ENCODE measurements around the gene HYI.
"Not testable (repeated sequence)": the region's sequence is repeated elsewhere in the genome, so short reads cannot be mapped to it uniquely, and the experiment has no call there.

The HYI gene

GRCh38 chr1:43464681-43465504 lies 11.2 kb upstream of the HYI start:
- DNase-seq = no peak

GRCh38 chr1:43463479-43463878 lies 9.7 kb upstream of the HYI start:
- no peak for DNase-seq

GRCh38 chr1:43460988-43461693 lies 7.4 kb upstream of the HYI start:
- DNase-seq = no peak

- DNase-seq = not testable (repeated sequence)
Measured at GRCh38 chr1:43458379-43458778, 4.6 kb upstream of the HYI start.

DNA sequence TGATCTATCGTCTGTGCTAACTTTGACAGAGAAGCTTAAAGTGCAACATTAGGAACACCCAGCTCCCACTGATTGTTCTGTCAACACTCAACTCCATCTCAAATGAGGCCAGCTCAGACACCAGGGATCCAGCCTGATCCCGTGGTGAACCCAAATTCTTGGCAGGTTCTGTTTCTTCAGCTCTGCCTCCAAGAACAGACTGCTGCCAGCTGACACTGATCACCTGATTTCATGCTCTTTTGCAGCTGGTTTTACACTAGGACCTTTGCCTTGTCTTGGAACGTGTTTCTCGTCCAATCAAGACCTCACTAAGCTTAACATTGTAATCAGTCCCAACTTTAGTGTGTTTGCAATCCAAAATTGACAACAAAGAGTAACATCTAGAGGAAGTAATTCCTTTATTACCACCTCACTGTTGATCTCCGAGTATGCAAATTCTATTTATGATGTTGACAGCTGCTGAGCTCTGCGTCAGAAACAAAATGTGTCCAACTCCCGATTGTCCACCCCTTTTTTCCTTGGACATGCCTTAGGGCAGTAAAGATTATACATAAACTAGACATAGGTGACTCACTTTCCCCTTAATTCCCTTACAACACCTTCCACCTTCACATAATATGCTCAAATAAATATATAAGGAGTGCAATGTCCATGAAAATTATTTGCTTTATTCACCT lies 1.6 kb upstream of the HYI start:
- DNase-seq = no peak

- DNase-seq = no peak
Measured at GRCh38 chr1:43454270-43455011, 710 bp upstream of the HYI start.

- DNase-seq = no peak
Measured at GRCh38 chr1:43452789-43453441, 816 bp downstream of the HYI start.

DNA sequence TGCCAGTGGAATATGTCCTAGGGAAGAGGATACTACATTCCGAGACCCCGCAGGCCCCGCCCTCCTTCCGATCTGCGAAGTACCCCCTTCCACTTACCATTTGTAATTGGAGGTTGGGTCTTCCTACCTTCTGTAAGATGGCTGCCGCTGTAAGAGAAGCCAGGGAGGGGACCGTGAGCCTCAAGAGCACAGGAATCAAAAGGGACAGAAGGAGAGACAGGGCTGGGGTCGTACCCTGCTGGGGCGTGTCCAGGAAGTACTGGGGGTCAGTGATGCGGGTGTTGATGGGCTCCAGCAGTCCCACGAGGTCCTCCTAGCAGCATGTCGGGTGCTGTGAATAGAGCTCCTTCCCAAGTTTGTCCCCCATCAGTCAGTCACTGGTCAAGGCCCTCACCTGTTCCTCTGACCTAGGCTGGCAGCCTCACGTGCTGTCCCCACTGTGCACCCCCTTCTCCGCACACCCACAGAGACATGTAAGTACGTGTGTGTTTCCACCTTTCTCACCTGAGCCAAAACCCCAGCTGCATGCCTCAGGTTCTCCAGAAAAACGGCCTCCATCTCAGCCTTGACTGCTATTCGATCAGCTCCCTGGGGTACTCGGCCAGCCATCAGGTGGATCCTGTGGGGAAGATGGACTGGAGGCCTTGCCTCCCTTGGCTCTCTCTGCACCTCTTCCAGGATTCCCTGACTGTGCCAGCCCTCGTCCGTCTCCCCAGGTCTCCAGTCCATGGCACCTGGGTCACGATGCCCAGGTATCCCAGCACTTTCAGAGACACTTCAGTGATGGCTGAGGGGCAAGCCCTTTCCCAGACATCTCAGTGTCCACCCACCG lies 1.8 kb downstream of the HYI start:
- no peak for DNase-seq

GRCh38 chr1:43451157-43451591 lies 2.6 kb downstream of the HYI start:
- no peak for DNase-seq

- DNase-seq = no peak
Measured at GRCh38 chr1:43450251-43450941, 3.3 kb downstream of the HYI start.

- DNase-seq = no peak
Measured at GRCh38 chr1:43449708-43450069, 4.0 kb downstream of the HYI start.

- DNase-seq = no peak
Measured at GRCh38 chr1:43448955-43449707, 4.6 kb downstream of the HYI start.

GRCh38 chr1:43447891-43448708 lies 5.6 kb downstream of the HYI start:
- DNase-seq = no peak

GRCh38 chr1:43446881-43447835 lies 6.6 kb downstream of the HYI start:
- no peak for DNase-seq

- DNase-seq = no peak
Measured at GRCh38 chr1:43446388-43446740, 7.4 kb downstream of the HYI start.

GRCh38 chr1:43445606-43446387 lies 7.9 kb downstream of the HYI start:
- no peak for DNase-seq

DNA sequence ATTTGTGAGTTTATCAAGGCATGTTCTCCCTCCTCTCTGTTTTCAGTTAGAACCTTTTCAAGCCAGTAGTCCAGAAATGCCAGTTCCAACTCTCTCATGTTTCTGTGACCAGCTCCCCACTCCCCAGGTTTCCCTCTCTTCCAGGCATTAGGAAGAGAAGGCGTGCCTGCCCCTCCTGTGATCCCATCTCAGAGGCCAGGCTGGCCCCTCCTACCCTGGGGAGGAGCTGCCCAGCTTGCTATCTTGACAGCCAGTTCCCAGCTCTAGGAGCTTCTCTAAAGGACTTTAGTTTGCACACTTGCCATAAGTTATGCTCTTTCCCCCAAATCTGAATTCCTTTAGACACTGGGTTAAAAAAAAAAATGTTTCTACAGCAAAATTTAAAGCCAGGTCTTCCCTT lies 8.9 kb downstream of the HYI start:
- DNase-seq = no peak

Data from NCI-H1694 (cell line).